GDM1 (cell line): ENCODE results near the gene SAG.
"Not testable (repeated sequence)": the region's sequence is repeated elsewhere in the genome, so short reads cannot be mapped to it uniquely, and the experiment has no call there.

Source experiments
- DNase-seq: peaks from one replicate; lab custom pipeline; 2025; lab: John Stamatoyannopoulos, UW

Gene SAG

GRCh38 chr2:233331536-233331935 is 23.9 kb downstream of the SAG start:
- peak; percentile 95 for DNase-seq

GRCh38 chr2:233332125-233332524 is 24.5 kb downstream of the SAG start:
- no peak for DNase-seq

- no peak for DNase-seq
Measured at GRCh38 chr2:233334915-233335314, 27.3 kb downstream of the SAG start.

GRCh38 chr2:233336091-233336490 is 28.5 kb downstream of the SAG start:
- not testable (repeated sequence) for DNase-seq

- no peak for DNase-seq
Measured at GRCh38 chr2:233336541-233336940, 28.9 kb downstream of the SAG start.

- DNase-seq = no peak
Measured at GRCh38 chr2:233338046-233338445, 30.4 kb downstream of the SAG start.

- DNase-seq = no peak
Measured at GRCh38 chr2:233338812-233339368, 31.3 kb downstream of the SAG start.

- no peak for DNase-seq
Measured at GRCh38 chr2:233339427-233339826, 31.8 kb downstream of the SAG start.

- no peak for DNase-seq
Measured at GRCh38 chr2:233341296-233341695, 33.7 kb downstream of the SAG start.

GRCh38 chr2:233342301-233342700 is 34.7 kb downstream of the SAG start:
- DNase-seq = no peak

- DNase-seq = no peak
Measured at GRCh38 chr2:233343171-233343705, 35.6 kb downstream of the SAG start.

- DNase-seq = no peak
Measured at GRCh38 chr2:233346376-233346775, 38.8 kb downstream of the SAG start.

GRCh38 chr2:233346930-233347329 is 39.3 kb downstream of the SAG start:
- no peak for DNase-seq

GRCh38 chr2:233349005-233349998 is 41.7 kb downstream of the SAG start:
- DNase-seq = peak; percentile 36

GRCh38 chr2:233350708-233351107 is 43.1 kb downstream of the SAG start:
- DNase-seq = peak; percentile 54

GRCh38 chr2:233351423-233351822 is 43.8 kb downstream of the SAG start:
- peak; percentile 7 for DNase-seq

GRCh38 chr2:233352141-233352842 is 44.7 kb downstream of the SAG start:
- no peak for DNase-seq

- DNase-seq = no peak
Measured at GRCh38 chr2:233353101-233353768, 45.6 kb downstream of the SAG start.

- DNase-seq = peak; percentile 46
Measured at GRCh38 chr2:233353769-233354499, 46.3 kb downstream of the SAG start, which contains the start of gene DGKD. TSS of gene DGKD (plus strand) at chr2:233354494. CDS start at chr2:233354519, 25 bp downstream.

- no peak for DNase-seq
Measured at GRCh38 chr2:233354500-233354924, 46.9 kb downstream of the SAG start.

- no peak for DNase-seq
Measured at GRCh38 chr2:233354971-233355574, 47.5 kb downstream of the SAG start.
